CD4-positive, alpha-beta memory T cell (primary cell): ENCODE measurements around the gene DKC1. TPM values are rescaled to one million over a fixed set of nuclear protein-coding genes. Genes with fewer than 3 reads are reported as not detected.

Experiments used
- CTCF ChIA-PET: fragments of 350-600 bp; sonication (Branson Sonifier 250); formaldehyde crosslinking; loops from one replicate; lab custom pipeline; 2021; ENCODE audit warnings: inconsistent platforms; ENCODE audit not compliant: partially characterized antibody; lab: Charles Lee
- POLR2A ChIA-PET: fragments of 350-600 bp; sonication (Branson Sonifier 250); formaldehyde crosslinking; loops from one replicate; lab custom pipeline; 2021; ENCODE audit not compliant: partially characterized antibody; lab: Charles Lee
- DNase-seq, 5 donors: peaks; one replicate each; pipeline versions ENCODE4 v3.0.0 to v3.0.0-alpha.2; 2020 to 2022; ENCODE audit warnings: mixed read lengths in 1 of 5
- H3K27ac ChIP-seq: one replicate; pipeline ENCODE4 v1.7.0; 2013; ENCODE audit warnings: low read depth, low read length
- H3K27me3 ChIP-seq: 2 replicates; pipeline ENCODE4 v1.7.0; 2013; ENCODE audit warnings: mild to moderate bottlenecking, low read length, moderate library complexity; ENCODE audit not compliant: insufficient read depth
- H3K36me3 ChIP-seq: 2 replicates; pipeline ENCODE4 v1.7.0; 2013; ENCODE audit warnings: mild to moderate bottlenecking, low read length, moderate library complexity; ENCODE audit not compliant: insufficient read depth
- H3K4me1 ChIP-seq: 2 replicates; pipeline ENCODE4 v1.7.0; 2013; ENCODE audit warnings: mild to moderate bottlenecking, low read length, moderate library complexity; ENCODE audit not compliant: insufficient read depth
- H3K4me3 ChIP-seq, 2 donors: one replicate each; pipeline ENCODE4 v1.7.0; 2013; ENCODE audit warnings: low read length in 2 of 2, mild to moderate bottlenecking in 1 of 2
- H3K9me3 ChIP-seq, 2 donors: one replicate each; pipeline ENCODE4 v1.7.0; 2013; ENCODE audit warnings: low read length in 2 of 2, control low read depth in 1 of 2; ENCODE audit not compliant: control insufficient read depth in 1 of 2
- H3K27ac Mint-ChIP-seq, 7 donors: one replicate each; pipeline ENCODE4 v1.8.0; 2020 to 2021; ENCODE audit warnings: mixed read lengths in 7 of 7, mild to moderate bottlenecking in 6 of 7, inconsistent platforms in 3 of 7, moderate library complexity in 3 of 7
- H3K27me3 Mint-ChIP-seq, 2 donors: one replicate each; pipeline ENCODE4 v1.8.0; 2020 to 2021; ENCODE audit warnings: mixed read lengths in 2 of 2
- H3K36me3 Mint-ChIP-seq, 2 donors: one replicate each; pipeline ENCODE4 v1.8.0; 2020 to 2021; ENCODE audit warnings: mixed read lengths in 2 of 2, inconsistent platforms in 1 of 2, mild to moderate bottlenecking in 1 of 2
- H3K4me1 Mint-ChIP-seq, 4 donors: one replicate each; pipeline ENCODE4 v1.8.0; 2020 to 2021; ENCODE audit warnings: mixed read lengths in 4 of 4, mild to moderate bottlenecking in 1 of 4
- H3K4me3 Mint-ChIP-seq, 8 donors: one replicate each; pipeline ENCODE4 v1.8.0; 2020 to 2021; ENCODE audit warnings: mixed read lengths in 8 of 8, mild to moderate bottlenecking in 7 of 8, moderate library complexity in 6 of 8, inconsistent platforms in 3 of 8
- H3K9me3 Mint-ChIP-seq, 8 donors: one replicate each; pipeline ENCODE4 v1.8.0; 2020 to 2021; ENCODE audit warnings: mixed read lengths in 8 of 8, mild to moderate bottlenecking in 5 of 8, inconsistent platforms in 3 of 8, moderate library complexity in 1 of 8
- intact Hi-C: fragments of 100-400 bp; cut with micrococcal nuclease; formaldehyde crosslinking; loops from one replicate; pipeline ENCODE4 v1.15.1; 2023
- polyA plus RNA-seq, 2 donors: library from polyadenylated mRNA; unstranded; fragments of 300-500 nt; fragmentation: Illumina TruSeq; gene quantifications; one replicate each; pipeline ENCODE4 v1.2.3, GENCODE V29; 2021
- total RNA-seq, 2 experiments: library from RNA; stranded (reverse); gene quantifications; one replicate each; pipeline ENCODE4 v1.2.3, GENCODE V29; 2021

Gene DKC1
- total and polyA plus RNA-seq, 4 experiments from 2014 or later, result 30.4 to 63.9 (median 50.7) TPM

GRCh38 chrX:154761977-154762536 lies 607 bp upstream of the DKC1 start:
- peak overlapping the region; percentile 60 to 61 for H3K4me3 ChIP-seq
- Mint-ChIP-seq H3K4me1 (peaks cover 10 to 25% (median 18%) of the 10 kb centered on the region in 4 donors), H3K36me3 (peaks cover 4 to 26% of the 10 kb centered on the region in 2 donors), H3K27ac (peak overlapping the region; percentile 90 to 96 (median 94)), H3K27me3 (no peaks in the 10 kb centered on the region), H3K4me3 (peak overlapping the region; percentile 84 to 93 (median 88)), H3K9me3 (no peaks in the 10 kb centered on the region)
- peaks cover 18% of the 10 kb centered on the region for H3K4me1 ChIP-seq
- intact Hi-C loops, result loop anchor here (1.0 to 5.0 kb wide), 2 partner anchors 11 to 45 kb away; partner anchors contain the start of genes GAB3 and MPP1
- POLR2A ChIA-PET, result interaction anchor here (0.8 to 3.4 kb wide), 9 partner anchors 12 to 215 kb away, joined by 3 to 63 read pairs (median 10); partner anchors contain the start of genes GAB3, IKBKG and MPP1
- DNase-seq, result peak in 2 of 5 donors; percentile 29 to 57
- peak overlapping the region; percentile 71 for H3K27ac ChIP-seq
- peaks cover 25% of the 10 kb centered on the region for H3K36me3 ChIP-seq
- no peaks in the 10 kb centered on the region for H3K9me3 ChIP-seq
- no peaks in the 10 kb centered on the region for H3K27me3 ChIP-seq
- CTCF ChIA-PET, result interaction anchor here (1.2 to 1.7 kb wide), 2 partner anchors 13 to 24 kb away, joined by 3 to 11 read pairs; no protein-coding TSS in a partner anchor

- Mint-ChIP-seq H3K4me3 (no peak overlapping the region), H3K9me3 (no peaks in the 10 kb centered on the region), H3K36me3 (peaks cover 40 to 64% of the 10 kb centered on the region in 2 donors), H3K4me1 (peaks cover 2 to 13% (median 7%) of the 10 kb centered on the region in 4 donors), H3K27me3 (no peaks in the 10 kb centered on the region), H3K27ac (peak overlapping the region in 3 of 7 donors; percentile 7 to 70 (median 64))
- no peaks in the 10 kb centered on the region for H3K9me3 ChIP-seq
- intact Hi-C loops, result no loop called here
- POLR2A ChIA-PET, result no interaction called here
- peaks cover 37% of the 10 kb centered on the region for H3K36me3 ChIP-seq
- peaks cover 19% of the 10 kb centered on the region for H3K4me1 ChIP-seq
- no peaks in the 10 kb centered on the region for H3K27me3 ChIP-seq
- no peak overlapping the region for H3K4me3 ChIP-seq
- no peak overlapping the region for H3K27ac ChIP-seq
- CTCF ChIA-PET, result interaction anchor here (0.8 kb wide), 1 partner anchor 1165 kb away, joined by 3 read pairs; no protein-coding TSS in a partner anchor
- no peak for DNase-seq
Observed at GRCh38 chrX:154774622-154775021, 12.0 kb downstream of the DKC1 start.

GRCh38 chrX:154775419-154776349 lies 13.0 kb downstream of the DKC1 start:
- no peak for DNase-seq
- POLR2A ChIA-PET, result interaction anchor here (2.6 kb wide), 1 partner anchor 12 kb away, joined by 10 read pairs; the partner anchor contains the start of gene DKC1
- Histone ChIP-seq H3K27me3 (no peaks in the 10 kb centered on the region), H3K36me3 (peaks cover 35% of the 10 kb centered on the region), H3K9me3 (no peaks in the 10 kb centered on the region), H3K4me3 (no peak overlapping the region), H3K4me1 (peaks cover 19% of the 10 kb centered on the region), H3K27ac (no peak overlapping the region)
- Mint-ChIP-seq H3K4me1 (peaks cover 2 to 13% (median 7%) of the 10 kb centered on the region in 4 donors), H3K9me3 (no peaks in the 10 kb centered on the region), H3K27ac (peak overlapping the region in 3 of 7 donors; percentile 43 to 78 (median 70)), H3K27me3 (no peaks in the 10 kb centered on the region), H3K36me3 (peaks cover 38 to 58% of the 10 kb centered on the region in 2 donors), H3K4me3 (peak overlapping the region in 2 of 8 donors; percentile 29 to 64)
- intact Hi-C loops, result no loop called here
- CTCF ChIA-PET, result no interaction called here

- DNase-seq, result no peak
- no peak overlapping the region for H3K4me3 Mint-ChIP-seq
- peaks cover 30 to 53% of the 10 kb centered on the region in 2 donors for H3K36me3 Mint-ChIP-seq
- ChIA-PET POLR2A (interaction anchor here (2.6 kb wide), 1 partner anchor 13 kb away, joined by 10 read pairs; the partner anchor contains the start of gene DKC1), CTCF (no interaction called here)
- H3K9me3 Mint-ChIP-seq, result no peaks in the 10 kb centered on the region
- no peaks in the 10 kb centered on the region for H3K27me3 Mint-ChIP-seq
- H3K4me3 ChIP-seq, result no peak overlapping the region
- H3K4me1 ChIP-seq, result peaks cover 19% of the 10 kb centered on the region
- intact Hi-C loops, result no loop called here
- H3K36me3 ChIP-seq, result peaks cover 33% of the 10 kb centered on the region
- no peaks in the 10 kb centered on the region for H3K27me3 ChIP-seq
- no peaks in the 10 kb centered on the region for H3K9me3 ChIP-seq
- no peak overlapping the region for H3K27ac ChIP-seq
- H3K27ac Mint-ChIP-seq, result peak overlapping the region in 1 of 7 donors; percentile 30
- peaks cover 2 to 13% (median 7%) of the 10 kb centered on the region in 4 donors for H3K4me1 Mint-ChIP-seq
Observed at GRCh38 chrX:154776753-154777152, 14.1 kb downstream of the DKC1 start.

GRCh38 chrX:154779261-154779660 lies 16.6 kb downstream of the DKC1 start:
- Histone ChIP-seq H3K4me3 (no peak overlapping the region), H3K27ac (no peak overlapping the region), H3K9me3 (no peaks in the 10 kb centered on the region), H3K36me3 (peaks cover 23% of the 10 kb centered on the region), H3K27me3 (no peaks in the 10 kb centered on the region), H3K4me1 (peaks cover 19% of the 10 kb centered on the region)
- peaks cover 5 to 24% (median 12%) of the 10 kb centered on the region in 4 donors for H3K4me1 Mint-ChIP-seq
- H3K27ac Mint-ChIP-seq, result peak overlapping the region in 2 of 7 donors; percentile 61 to 90
- no peaks in the 10 kb centered on the region for H3K9me3 Mint-ChIP-seq
- no peak for DNase-seq
- H3K4me3 Mint-ChIP-seq, result no peak overlapping the region
- peaks cover 19 to 35% of the 10 kb centered on the region in 2 donors for H3K36me3 Mint-ChIP-seq
- ChIA-PET POLR2A (interaction anchor here (1.3 kb wide), 1 partner anchor 29 kb away, joined by 3 read pairs; no protein-coding TSS in a partner anchor), CTCF (no interaction called here)
- intact Hi-C loops, result no loop called here
- H3K27me3 Mint-ChIP-seq, result no peaks in the 10 kb centered on the region

- Histone ChIP-seq H3K4me3 (no peak overlapping the region), H3K36me3 (peaks cover 9% of the 10 kb centered on the region), H3K4me1 (peaks cover 3% of the 10 kb centered on the region), H3K27me3 (no peaks in the 10 kb centered on the region), H3K9me3 (no peaks in the 10 kb centered on the region), H3K27ac (no peak overlapping the region)
- H3K4me3 Mint-ChIP-seq, result no peak overlapping the region
- H3K36me3 Mint-ChIP-seq, result peaks cover 12 to 22% of the 10 kb centered on the region in 2 donors
- ChIA-PET POLR2A (no interaction called here), CTCF (no interaction called here)
- H3K4me1 Mint-ChIP-seq, result peaks cover 1 to 15% (median 12%) of the 10 kb centered on the region in 4 donors
- no peak overlapping the region for H3K27ac Mint-ChIP-seq
- DNase-seq, result no peak
- H3K27me3 Mint-ChIP-seq, result no peaks in the 10 kb centered on the region
- no peaks in the 10 kb centered on the region for H3K9me3 Mint-ChIP-seq
- intact Hi-C loops, result no loop called here
Observed at GRCh38 chrX:154780968-154781367, 18.3 kb downstream of the DKC1 start.
